Smooth muscle cell (in vitro differentiated cells): Measurements from ENCODE around the gene DIAPH2. TPM values are rescaled to one million over a fixed set of nuclear protein-coding genes. Genes with fewer than 3 reads are reported as not detected.

ENCODE experiments used
- DNase-seq: peaks from one replicate; lab custom pipeline; 2025; ENCODE audit not compliant: unreplicated experiment; lab: John Stamatoyannopoulos, UW
- H2AFZ ChIP-seq: fragments of 200-600 bp; sonication (generic); 2 replicates; pipeline ENCODE4 v1.6.0; 2016; ENCODE audit warnings: antibody characterized with exemption, low read depth, mild to moderate bottlenecking
- H3F3A ChIP-seq: fragments of 200-600 bp; sonication (generic); 2 replicates; pipeline ENCODE4 v1.6.0; 2017; ENCODE audit warnings: antibody characterized with exemption, low read depth
- H3K27ac ChIP-seq: fragments of 200-600 bp; sonication (generic); 2 replicates; pipeline ENCODE4 v1.5.1; 2016; ENCODE audit warnings: low read depth, mild to moderate bottlenecking
- H3K27me3 ChIP-seq: fragments of 200-600 bp; sonication (generic); 2 replicates; pipeline ENCODE4 v1.6.1; 2016; ENCODE audit warnings: low read depth, mild to moderate bottlenecking
- H3K36me3 ChIP-seq: fragments of 200-600 bp; sonication (generic); 2 replicates; pipeline ENCODE4 v1.5.1; 2016; ENCODE audit warnings: low read depth
- H3K4me1 ChIP-seq: fragments of 200-600 bp; sonication (generic); 2 replicates; pipeline ENCODE4 v1.5.1; 2016; ENCODE audit warnings: low read depth
- H3K4me2 ChIP-seq: fragments of 200-600 bp; sonication (generic); 2 replicates; pipeline ENCODE4 v1.6.0; 2016; ENCODE audit warnings: mild to moderate bottlenecking
- H3K4me3 ChIP-seq: fragments of 200-600 bp; sonication (generic); 2 replicates; pipeline ENCODE4 v1.5.1; 2016; ENCODE audit warnings: mild to moderate bottlenecking
- H3K79me2 ChIP-seq: fragments of 200-600 bp; sonication (generic); 2 replicates; pipeline ENCODE4 v1.6.0; 2016; ENCODE audit warnings: low read depth, mild to moderate bottlenecking
- H3K9ac ChIP-seq: fragments of 200-600 bp; sonication (generic); 2 replicates; pipeline ENCODE4 v1.6.0; 2016; ENCODE audit warnings: low read depth
- H3K9me3 ChIP-seq: fragments of 200-600 bp; sonication (generic); replicated peaks from 2 replicates; pipeline ENCODE4 v1.5.1; 2016; ENCODE audit warnings: low read depth
- H4K20me1 ChIP-seq: fragments of 200-600 bp; sonication (generic); 2 replicates; pipeline ENCODE4 v1.6.0; 2016; ENCODE audit warnings: low read depth
- CTCF ChIP-seq: fragments of 200-600 bp; sonication (generic); IDR thresholded peaks from 2 replicates; pipeline ENCODE4 v1.5.1; 2017; ENCODE audit warnings: borderline replicate concordance, mild to moderate bottlenecking, antibody characterized with exemption; ENCODE audit not compliant: insufficient read depth, poor library complexity, severe bottlenecking
- WGBS: methylation state at CpG from one replicate; pipeline ENCODE4 v1.1.7; 2016; ENCODE audit warnings: low lambda C conversion rate; 5-methylcytosine and 5-hydroxymethylcytosine counted together
- polyA plus RNA-seq: library from polyadenylated mRNA; unstranded; fragments of >200 nt; fragmentation: Nextera tagmentation; extraction: Ambion mirVana; gene quantifications from 2 replicates; pipeline ENCODE4 v1.2.1, GENCODE V29; 2016
- total RNA-seq: library from RNA; depleted of rRNA; stranded (reverse); fragments of >200 nt; gene quantifications from 2 replicates; pipeline ENCODE4 v1.2.3, GENCODE V29; 2014

The DIAPH2 gene
- total and polyA plus RNA-seq, 2 experiments from 2014 or later: 12.8 to 19.9 TPM

- Histone ChIP-seq H3K9ac (no peak overlapping the region), H2AFZ (no peak overlapping the region), H3K36me3 (no peaks in the 10 kb centered on the region), H3F3A (no peaks in the 10 kb centered on the region), H3K4me2 (no peak overlapping the region), H3K27ac (no peak overlapping the region), H3K4me3 (no peak overlapping the region), H3K9me3 (no peaks in the 10 kb centered on the region), H4K20me1 (no peaks in the 10 kb centered on the region), H3K4me1 (no peaks in the 10 kb centered on the region), H3K27me3 (no peaks in the 10 kb centered on the region), H3K79me2 (no peaks in the 10 kb centered on the region)
- TF ChIP-seq CTCF: no peak
- 89% methylated on average over 5 of the region's 5 CpGs for WGBS
- no peak for DNase-seq
Observed at GRCh38 chrX:96752781-96753180, 68.1 kb downstream of the DIAPH2 start.

GRCh38 chrX:96753230-96753629 is 68.6 kb downstream of the DIAPH2 start:
- Histone ChIP-seq H3K9ac (no peak overlapping the region), H3F3A (no peaks in the 10 kb centered on the region), H3K79me2 (no peaks in the 10 kb centered on the region), H3K9me3 (no peaks in the 10 kb centered on the region), H3K27ac (no peak overlapping the region), H2AFZ (no peak overlapping the region), H4K20me1 (no peaks in the 10 kb centered on the region), H3K4me2 (no peak overlapping the region), H3K36me3 (no peaks in the 10 kb centered on the region), H3K4me3 (no peak overlapping the region), H3K4me1 (no peaks in the 10 kb centered on the region), H3K27me3 (no peaks in the 10 kb centered on the region)
- 80% methylated on average over 1 of the region's 1 CpG for WGBS
- no peak for TF ChIP-seq CTCF
- DNase-seq: no peak

- no peak for TF ChIP-seq CTCF
- no peaks in the 10 kb centered on the region for H3F3A ChIP-seq
Observed at GRCh38 chrX:96756491-96756890, 71.8 kb downstream of the DIAPH2 start.

GRCh38 chrX:96761566-96761965 is 76.9 kb downstream of the DIAPH2 start:
- no peak overlapping the region for H3K4me2 ChIP-seq
- no peaks in the 10 kb centered on the region for H3K79me2 ChIP-seq
- no peaks in the 10 kb centered on the region for H3K36me3 ChIP-seq
- H3K4me1 ChIP-seq: no peaks in the 10 kb centered on the region
- WGBS: 32% methylated on average over 4 of the region's 4 CpGs
- H3K4me3 ChIP-seq: no peak overlapping the region
- H3K9ac ChIP-seq: no peak overlapping the region
- H3K9me3 ChIP-seq: no peaks in the 10 kb centered on the region
- H3K27ac ChIP-seq: no peak overlapping the region
- H3F3A ChIP-seq: no peaks in the 10 kb centered on the region
- H2AFZ ChIP-seq: no peak overlapping the region
- TF ChIP-seq CTCF: no peak
- DNase-seq: no peak
- H4K20me1 ChIP-seq: no peaks in the 10 kb centered on the region
- H3K27me3 ChIP-seq: no peaks in the 10 kb centered on the region

More at GRCh38 chrX:96756491-96756890, 71.8 kb downstream of the DIAPH2 start:
- Histone ChIP-seq H3K27me3 (no peaks in the 10 kb centered on the region), H3K27ac (no peak overlapping the region), H3K79me2 (no peaks in the 10 kb centered on the region), H3K4me1 (no peaks in the 10 kb centered on the region), H3K4me3 (no peak overlapping the region), H3K4me2 (no peak overlapping the region), H4K20me1 (no peaks in the 10 kb centered on the region), H3K9ac (no peak overlapping the region), H3K36me3 (no peaks in the 10 kb centered on the region), H2AFZ (no peak overlapping the region), H3K9me3 (no peaks in the 10 kb centered on the region)
- no peak for DNase-seq
- 91% methylated on average over 3 of the region's 3 CpGs for WGBS
